ENCODE data around the gene KLHDC4. TPM values are rescaled to one million over a fixed set of nuclear protein-coding genes. Genes with fewer than 3 reads are reported as not detected.

KLHDC4 gene
- total RNA-seq, 1 donor from 2014 or later = 40.4 TPM

DNA sequence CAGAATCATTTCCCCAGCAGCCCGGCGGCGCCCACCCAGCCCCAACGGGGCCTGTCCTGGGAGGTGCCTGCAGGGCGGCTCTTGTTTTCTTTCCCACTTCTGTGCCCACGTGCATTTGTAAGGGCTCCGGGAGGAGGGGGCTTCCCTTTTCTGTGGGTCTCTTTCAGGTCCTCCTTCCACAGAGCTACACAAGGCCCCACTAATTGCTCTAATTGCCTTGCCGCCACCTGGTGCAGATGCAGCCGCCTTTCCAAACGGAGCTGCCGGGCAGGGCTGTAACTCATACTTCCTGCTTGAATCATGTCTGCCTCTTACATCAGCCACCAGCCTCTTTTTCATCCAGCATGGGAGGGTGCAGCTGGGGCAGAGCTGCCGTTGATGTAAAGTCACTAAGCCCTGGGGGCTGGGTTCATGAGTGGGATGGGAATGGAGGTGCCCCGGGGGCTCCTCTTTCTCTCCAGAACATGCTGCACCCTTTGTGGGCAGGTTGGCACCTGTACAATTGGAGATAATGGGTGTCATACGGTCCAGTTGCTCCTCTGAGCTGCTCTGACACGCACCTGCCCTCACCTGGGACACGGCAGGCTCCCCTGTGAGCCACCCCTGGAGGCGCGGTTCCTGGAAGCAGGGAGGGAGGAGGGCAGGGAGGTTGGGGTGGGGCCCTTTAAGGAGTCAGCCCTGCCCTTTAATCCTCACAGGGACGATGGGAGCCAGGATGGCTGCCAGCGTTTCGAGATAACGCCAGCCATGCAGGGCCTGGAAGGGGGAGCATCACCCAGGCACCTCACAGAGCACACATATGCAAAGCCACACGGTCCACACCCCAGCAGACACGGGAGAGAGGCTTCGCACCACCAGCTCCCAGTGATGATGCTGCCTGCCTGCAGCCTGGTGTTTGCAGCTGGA, 41.1 kb upstream of the KLHDC4 start:
- TF ChIP-seq CTCF (IDR thresholded peaks at IDR 0.05; ENCODE audit: insufficient read depth, low read length, poor library complexity, severe bottlenecking) = no peak
- H3K27me3 ChIP-seq (ENCODE audit: control insufficient read depth, insufficient read depth, low read length) = no peaks in the 10 kb centered on the region

GRCh38 chr16:87806261-87806640, 40.5 kb upstream of the KLHDC4 start:
- no peak for DNase-seq (ENCODE audit: low read depth)
- Histone ChIP-seq H3K27me3 (ENCODE audit: control insufficient read depth, insufficient read depth, low read length) (no peaks in the 10 kb centered on the region), H3K36me3 (ENCODE audit: control insufficient read depth, insufficient read depth, low read length) (no peaks in the 10 kb centered on the region), H3K4me3 (ENCODE audit: low read depth, low read length) (peak overlapping the region; percentile 15)
- no peak for TF ChIP-seq CTCF (IDR thresholded peaks at IDR 0.05; ENCODE audit: insufficient read depth, low read length, poor library complexity, severe bottlenecking)

More for the DNA sequence above, 41.1 kb upstream of the KLHDC4 start:
- Histone ChIP-seq H3K36me3 (ENCODE audit: control insufficient read depth, insufficient read depth, low read length) (no peaks in the 10 kb centered on the region), H3K4me3 (ENCODE audit: low read depth, low read length) (peak overlapping the region; percentile 15)
- peak; percentile 75 for DNase-seq (ENCODE audit: low read depth)

DNA sequence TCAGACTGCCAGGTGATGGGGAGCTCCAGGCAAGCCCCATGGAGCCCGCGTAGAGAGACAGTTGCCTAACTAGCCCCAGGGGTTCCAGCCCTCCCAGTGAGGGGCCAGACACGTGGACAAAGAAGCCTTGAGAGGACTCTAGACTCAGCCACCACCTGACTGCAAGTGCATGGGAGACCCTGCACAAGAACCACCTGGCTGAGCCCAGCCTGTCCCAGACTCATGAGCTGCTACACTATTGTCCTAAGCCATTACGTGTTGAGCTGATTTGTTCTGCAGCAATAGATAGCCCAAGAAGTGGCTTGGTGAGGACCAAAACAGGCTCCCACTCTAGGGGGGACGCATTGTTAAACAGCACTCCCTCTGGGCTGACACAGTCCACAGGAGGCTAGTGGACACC, 37.6 kb upstream of the KLHDC4 start:
- Histone ChIP-seq H3K4me3 (ENCODE audit: low read depth, low read length) (no peak overlapping the region), H3K36me3 (ENCODE audit: control insufficient read depth, insufficient read depth, low read length) (no peaks in the 10 kb centered on the region), H3K27me3 (ENCODE audit: control insufficient read depth, insufficient read depth, low read length) (no peaks in the 10 kb centered on the region)
- DNase-seq (ENCODE audit: low read depth) = no peak
- TF ChIP-seq CTCF (IDR thresholded peaks at IDR 0.05; ENCODE audit: insufficient read depth, low read length, poor library complexity, severe bottlenecking) = no peak

DNA sequence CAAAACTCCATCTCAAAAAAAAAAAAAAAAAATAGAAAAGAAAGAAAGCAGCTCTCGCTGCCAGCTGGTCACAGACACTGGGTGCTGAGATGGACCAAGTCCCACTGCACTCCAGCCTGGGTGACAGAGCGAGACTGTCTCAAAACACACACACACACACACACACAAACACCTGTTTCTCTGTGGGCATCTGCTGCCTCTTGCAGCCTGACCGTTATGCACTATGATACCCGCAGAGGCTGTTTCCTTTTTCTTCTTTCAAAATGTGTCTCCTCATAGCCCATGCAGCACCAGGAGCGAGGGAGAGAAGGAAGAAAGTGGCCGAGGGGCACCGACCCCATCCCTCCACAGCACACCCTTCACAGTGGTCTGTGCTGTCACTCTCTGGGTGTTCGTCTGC, 36.9 kb upstream of the KLHDC4 start:
- Histone ChIP-seq H3K36me3 (ENCODE audit: control insufficient read depth, insufficient read depth, low read length) (no peaks in the 10 kb centered on the region), H3K27me3 (ENCODE audit: control insufficient read depth, insufficient read depth, low read length) (no peaks in the 10 kb centered on the region), H3K4me3 (ENCODE audit: low read depth, low read length) (no peak overlapping the region)
- TF ChIP-seq CTCF (IDR thresholded peaks at IDR 0.05; ENCODE audit: insufficient read depth, low read length, poor library complexity, severe bottlenecking) = no peak
- DNase-seq (ENCODE audit: low read depth) = no peak

DNA sequence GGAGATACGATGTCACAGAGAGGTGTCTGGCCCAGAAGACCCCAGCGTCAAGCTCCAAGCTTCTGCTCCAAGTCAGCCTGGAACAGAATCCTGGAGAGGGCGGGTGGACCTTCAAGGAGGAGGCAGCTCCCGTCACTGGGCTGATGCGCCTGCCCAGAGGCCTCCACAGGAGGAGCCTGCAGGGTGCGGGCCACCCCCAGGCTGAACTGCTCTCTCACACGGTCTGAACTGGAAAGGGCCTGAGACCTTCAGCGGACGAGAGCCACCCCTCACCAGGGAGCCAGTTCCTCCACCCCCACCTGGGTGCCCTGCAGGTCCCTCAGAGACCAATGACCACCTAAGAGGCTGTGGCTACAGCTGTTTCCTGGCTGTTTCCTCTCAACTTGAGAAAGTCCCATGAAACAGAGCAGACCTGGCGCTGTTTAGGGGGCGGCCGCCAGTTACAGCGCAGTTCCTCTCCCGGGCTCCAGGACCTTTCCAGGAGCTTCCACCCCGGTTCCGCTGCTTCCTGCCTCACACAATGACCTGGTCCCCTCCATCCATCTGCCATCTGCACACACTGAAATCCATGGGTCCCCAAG, 36.0 kb upstream of the KLHDC4 start:
- TF ChIP-seq CTCF (IDR thresholded peaks at IDR 0.05; ENCODE audit: insufficient read depth, low read length, poor library complexity, severe bottlenecking) = no peak
- no peaks in the 10 kb centered on the region for H3K27me3 ChIP-seq (ENCODE audit: control insufficient read depth, insufficient read depth, low read length)

More for the DNA sequence above, 36.0 kb upstream of the KLHDC4 start:
- no peak overlapping the region for H3K4me3 ChIP-seq (ENCODE audit: low read depth, low read length)
- no peak for DNase-seq (ENCODE audit: low read depth)
- no peaks in the 10 kb centered on the region for H3K36me3 ChIP-seq (ENCODE audit: control insufficient read depth, insufficient read depth, low read length)
